Neuron (in vitro differentiated cells): ENCODE results near the gene SYNDIG1L.
"Not testable (repeated sequence)": the region's sequence is repeated elsewhere in the genome, so short reads cannot be mapped to it uniquely, and the experiment has no call there.

ENCODE experiments used
- H2AFZ ChIP-seq: one replicate; pipeline ENCODE4 v1.6.1; 2013; ENCODE audit warnings: low read depth, mild to moderate bottlenecking, inconsistent platforms, low read length, moderate library complexity
- H3K27me3 ChIP-seq: one replicate; pipeline ENCODE4 v1.6.1; 2013; ENCODE audit warnings: low read length; ENCODE audit not compliant: insufficient read depth
- H3K36me3 ChIP-seq: one replicate; pipeline ENCODE4 v1.6.1; 2013; ENCODE audit warnings: low read length; ENCODE audit not compliant: insufficient read depth
- H3K4me1 ChIP-seq: one replicate; pipeline ENCODE4 v1.6.1; 2013; ENCODE audit warnings: low read length; ENCODE audit not compliant: insufficient read depth
- H3K4me3 ChIP-seq: 2 replicates; pipeline ENCODE4 v1.5.1; 2013; ENCODE audit warnings: mild to moderate bottlenecking, low read length, moderate library complexity
- H3K9me3 ChIP-seq: one replicate; pipeline ENCODE4 v1.6.1; 2013; ENCODE audit warnings: low read length

Gene SYNDIG1L

GRCh38 chr14:74456684-74457564, 30.9 kb upstream of the SYNDIG1L start:
- H3K4me3 ChIP-seq = no peak overlapping the region
- no peak overlapping the region for H2AFZ ChIP-seq

GRCh38 chr14:74454397-74454796, 28.4 kb upstream of the SYNDIG1L start:
- not testable (repeated sequence) for H3K4me3 ChIP-seq, H3K4me1 ChIP-seq, H3K36me3 ChIP-seq, H3K27me3 ChIP-seq, H2AFZ ChIP-seq, H3K9me3 ChIP-seq

More at GRCh38 chr14:74456684-74457564, 30.9 kb upstream of the SYNDIG1L start:
- H3K9me3 ChIP-seq = no peaks in the 10 kb centered on the region
- H3K36me3 ChIP-seq = no peaks in the 10 kb centered on the region
- H3K27me3 ChIP-seq = peaks cover 7% of the 10 kb centered on the region
- no peaks in the 10 kb centered on the region for H3K4me1 ChIP-seq

GRCh38 chr14:74444866-74445265, 18.9 kb upstream of the SYNDIG1L start:
- Histone ChIP-seq H2AFZ (no peak overlapping the region), H3K36me3 (no peaks in the 10 kb centered on the region), H3K9me3 (no peaks in the 10 kb centered on the region), H3K4me1 (no peaks in the 10 kb centered on the region), H3K4me3 (no peak overlapping the region), H3K27me3 (peaks cover 9% of the 10 kb centered on the region)

- Histone ChIP-seq H3K4me1 (no peaks in the 10 kb centered on the region), H3K27me3 (peaks cover 7% of the 10 kb centered on the region), H3K4me3 (no peak overlapping the region), H2AFZ (no peak overlapping the region), H3K9me3 (no peaks in the 10 kb centered on the region), H3K36me3 (no peaks in the 10 kb centered on the region)
Observed at GRCh38 chr14:74442757-74443156, 16.7 kb upstream of the SYNDIG1L start.

- Histone ChIP-seq H3K36me3 (no peaks in the 10 kb centered on the region), H2AFZ (no peak overlapping the region), H3K27me3 (peaks cover 7% of the 10 kb centered on the region), H3K4me1 (no peaks in the 10 kb centered on the region), H3K4me3 (no peak overlapping the region), H3K9me3 (no peaks in the 10 kb centered on the region)
Observed at GRCh38 chr14:74441113-74441512, 15.1 kb upstream of the SYNDIG1L start.

- peaks cover 6% of the 10 kb centered on the region for H3K27me3 ChIP-seq
- H3K4me3 ChIP-seq = no peak overlapping the region
- H3K4me1 ChIP-seq = peaks cover 4% of the 10 kb centered on the region
- no peaks in the 10 kb centered on the region for H3K9me3 ChIP-seq
- H3K36me3 ChIP-seq = no peaks in the 10 kb centered on the region
- no peak overlapping the region for H2AFZ ChIP-seq
Observed at GRCh38 chr14:74438351-74438915, 12.4 kb upstream of the SYNDIG1L start.

- H3K4me3 ChIP-seq = no peak overlapping the region
- H2AFZ ChIP-seq = no peak overlapping the region
- H3K27me3 ChIP-seq = peaks cover 2% of the 10 kb centered on the region
- H3K36me3 ChIP-seq = no peaks in the 10 kb centered on the region
- H3K9me3 ChIP-seq = no peaks in the 10 kb centered on the region
- H3K4me1 ChIP-seq = peaks cover 4% of the 10 kb centered on the region
Observed at GRCh38 chr14:74437496-74438053, 11.6 kb upstream of the SYNDIG1L start.

GRCh38 chr14:74434294-74434693, 8.3 kb upstream of the SYNDIG1L start:
- Histone ChIP-seq H3K4me3 (no peak overlapping the region), H2AFZ (no peak overlapping the region), H3K9me3 (no peaks in the 10 kb centered on the region), H3K27me3 (peaks cover 19% of the 10 kb centered on the region), H3K4me1 (peaks cover 4% of the 10 kb centered on the region), H3K36me3 (no peaks in the 10 kb centered on the region)

GRCh38 chr14:74429991-74430390, 4.0 kb upstream of the SYNDIG1L start:
- Histone ChIP-seq H3K4me1 (peaks cover 7% of the 10 kb centered on the region), H2AFZ (no peak overlapping the region), H3K9me3 (no peaks in the 10 kb centered on the region), H3K27me3 (peaks cover 57% of the 10 kb centered on the region), H3K36me3 (no peaks in the 10 kb centered on the region), H3K4me3 (no peak overlapping the region)

- Histone ChIP-seq H3K4me1 (peaks cover 5% of the 10 kb centered on the region), H3K36me3 (no peaks in the 10 kb centered on the region), H3K27me3 (peaks cover 63% of the 10 kb centered on the region), H3K9me3 (no peaks in the 10 kb centered on the region), H2AFZ (no peak overlapping the region), H3K4me3 (no peak overlapping the region)
Observed at GRCh38 chr14:74429221-74429691, 3.2 kb upstream of the SYNDIG1L start.

GRCh38 chr14:74427651-74428050, 1.6 kb upstream of the SYNDIG1L start:
- no peaks in the 10 kb centered on the region for H3K9me3 ChIP-seq
- H2AFZ ChIP-seq = no peak overlapping the region
- no peaks in the 10 kb centered on the region for H3K36me3 ChIP-seq
- no peak overlapping the region for H3K4me3 ChIP-seq
- peaks cover 3% of the 10 kb centered on the region for H3K4me1 ChIP-seq
- H3K27me3 ChIP-seq = peaks cover 68% of the 10 kb centered on the region

- Histone ChIP-seq H3K27me3 (peaks cover 72% of the 10 kb centered on the region), H2AFZ (no peak overlapping the region), H3K4me1 (peaks cover 3% of the 10 kb centered on the region), H3K9me3 (no peaks in the 10 kb centered on the region), H3K36me3 (no peaks in the 10 kb centered on the region), H3K4me3 (no peak overlapping the region)
Observed at GRCh38 chr14:74425525-74426201, 347 bp downstream of the SYNDIG1L start.

GRCh38 chr14:74424606-74425005, 1.4 kb downstream of the SYNDIG1L start:
- Histone ChIP-seq H3K27me3 (peaks cover 64% of the 10 kb centered on the region), H3K4me3 (no peak overlapping the region), H2AFZ (no peak overlapping the region), H3K4me1 (peaks cover 3% of the 10 kb centered on the region), H3K9me3 (no peaks in the 10 kb centered on the region), H3K36me3 (no peaks in the 10 kb centered on the region)
